AG08396 (cell line): ENCODE results near the gene CIBAR2.

Source experiments
- DNase-seq: peaks from one replicate; pipeline ENCODE4 v3.0.0; 2012; ENCODE audit warnings: low spot score, mixed read lengths

CIBAR2 gene

GRCh38 chr16:85112364-85112763, at the start of gene CIBAR2:
TSS of gene CIBAR2 (minus strand) at chr16:85112472. CDS start at chr16:85112352, 120 bp downstream.
- DNase-seq, result no peak

- DNase-seq, result no peak
Measured at GRCh38 chr16:85159179-85159980, 47.1 kb upstream of the CIBAR2 start.

GRCh38 chr16:85158743-85159178, 46.5 kb upstream of the CIBAR2 start:
- DNase-seq, result no peak

DNA sequence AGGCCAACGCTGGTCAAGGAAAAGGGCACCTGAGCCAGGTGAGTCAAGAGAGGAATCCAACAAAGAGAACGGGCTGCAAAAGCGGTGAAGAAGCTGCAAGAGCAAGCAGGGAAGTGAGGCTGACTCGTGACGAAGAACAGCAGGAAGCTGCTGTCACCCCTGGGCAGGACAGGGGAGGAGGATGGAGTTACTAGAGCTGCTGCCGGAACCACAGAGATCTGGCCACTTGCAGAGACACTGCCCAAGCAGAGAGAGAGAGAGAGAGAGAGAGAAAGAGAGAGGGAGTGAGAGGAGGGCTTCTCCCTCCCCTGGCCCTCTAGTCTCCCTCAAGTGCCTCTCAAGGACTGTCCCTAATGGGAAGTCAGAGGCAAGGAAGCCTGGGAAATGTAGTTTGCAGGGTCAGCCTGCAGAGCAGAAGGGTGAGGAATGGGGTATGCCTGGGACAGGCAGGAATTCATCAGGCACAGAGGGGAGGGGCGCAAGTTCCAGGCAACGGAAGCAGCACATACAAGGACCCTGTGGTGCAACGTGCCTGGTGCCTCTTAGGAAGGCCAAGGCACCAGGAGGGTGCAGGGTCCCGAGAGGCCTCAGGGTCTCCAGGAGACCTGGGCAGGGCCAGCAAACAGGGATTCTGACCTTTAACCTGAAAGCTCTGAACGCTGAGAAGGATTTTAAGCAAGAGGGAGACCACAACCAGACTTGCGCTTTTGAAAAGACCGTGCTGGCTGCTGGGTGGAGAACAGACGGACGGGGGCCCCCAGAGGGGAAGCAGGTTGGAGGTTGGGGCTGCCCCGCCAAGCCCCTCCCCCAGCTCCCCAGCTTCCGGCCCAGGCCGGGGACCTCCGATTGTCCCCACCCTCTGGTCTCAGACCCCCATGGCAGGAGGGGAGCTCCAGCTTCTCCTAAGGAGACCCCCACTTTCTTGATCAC, 45.8 kb upstream of the CIBAR2 start:
- no peak for DNase-seq

GRCh38 chr16:85157372-85157771, 45.1 kb upstream of the CIBAR2 start:
- DNase-seq, result no peak

GRCh38 chr16:85156869-85157268, 44.6 kb upstream of the CIBAR2 start:
- no peak for DNase-seq

GRCh38 chr16:85156440-85156839, 44.2 kb upstream of the CIBAR2 start:
- DNase-seq, result no peak

- DNase-seq, result no peak
Measured at GRCh38 chr16:85153656-85154091, 41.4 kb upstream of the CIBAR2 start.

DNA sequence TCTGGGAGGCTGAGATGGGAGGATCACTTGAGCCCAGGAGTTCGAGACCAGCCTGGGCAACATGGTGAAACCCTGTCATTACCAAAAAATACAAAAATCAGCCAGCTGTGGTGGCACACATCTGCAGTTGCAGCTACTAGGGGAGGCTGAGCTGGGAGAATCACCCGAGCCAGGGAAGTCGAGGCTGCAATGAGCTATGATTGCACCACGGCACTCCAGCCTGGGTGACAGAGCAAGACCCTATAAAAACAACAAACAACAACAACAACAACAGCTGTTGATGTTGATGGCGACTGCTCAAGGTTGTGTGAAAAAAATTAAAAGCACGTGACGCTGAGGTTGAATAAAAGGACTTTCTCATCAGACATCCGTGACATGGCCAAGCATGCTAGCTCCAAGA, 40.8 kb upstream of the CIBAR2 start:
- no peak for DNase-seq

DNA sequence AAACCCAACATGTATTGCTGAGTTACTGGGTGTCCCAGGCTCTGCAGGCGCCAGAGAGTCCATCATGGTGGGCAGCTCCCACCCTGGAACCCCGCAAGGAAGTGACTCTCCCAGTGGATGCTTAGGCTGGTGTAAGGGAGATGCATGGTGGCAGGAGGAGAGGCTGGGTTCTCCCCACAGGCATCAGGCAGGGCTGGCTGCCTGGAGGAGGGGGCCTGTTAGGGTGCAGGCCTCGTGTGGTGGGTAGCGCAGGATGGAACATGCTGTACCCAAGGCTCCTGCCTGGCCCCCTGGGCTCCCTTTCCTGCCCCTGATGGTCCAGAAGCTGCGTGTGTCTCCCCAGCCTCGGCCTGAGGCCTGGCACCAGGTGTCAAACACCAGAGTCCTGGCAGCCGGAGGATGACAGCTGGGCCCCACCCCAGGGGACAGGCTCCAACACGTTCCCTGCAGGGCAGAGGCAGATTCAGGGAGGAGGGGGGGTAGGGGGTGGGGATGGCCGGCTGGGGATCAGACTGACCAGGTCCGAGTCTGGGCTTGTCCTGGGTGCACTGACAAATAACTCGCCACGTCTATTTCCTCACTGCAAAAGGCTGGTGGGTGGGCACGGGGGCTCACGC, 40.2 kb upstream of the CIBAR2 start:
- DNase-seq, result no peak

- DNase-seq, result peak; percentile 87
Measured at GRCh38 chr16:85151603-85152413, 39.5 kb upstream of the CIBAR2 start.

DNA sequence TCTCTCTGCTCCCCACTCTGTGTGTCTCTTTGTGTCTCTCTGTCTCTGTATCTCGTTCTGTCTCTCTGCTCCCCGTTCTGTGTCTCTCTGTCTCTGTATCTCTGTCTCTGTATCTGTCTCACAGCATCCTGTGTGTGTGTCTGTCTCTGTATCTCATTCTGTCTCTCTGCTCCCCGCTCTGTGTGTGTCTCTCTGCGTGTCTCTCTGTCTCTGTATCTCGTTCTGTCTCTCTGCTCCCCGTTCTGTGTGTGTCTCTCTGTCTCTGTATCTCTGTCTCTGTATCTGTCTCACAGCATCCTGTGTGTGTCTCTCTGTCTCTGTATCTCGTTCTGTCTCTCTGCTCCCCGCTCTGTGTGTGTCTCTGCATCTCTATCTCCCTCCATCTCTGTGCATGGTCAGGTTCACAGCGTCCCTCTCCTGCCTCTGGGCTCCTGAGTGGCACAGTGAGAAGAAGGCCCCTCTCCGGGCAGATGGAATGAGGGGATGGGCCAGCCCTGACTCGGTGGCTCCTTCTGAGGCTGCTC, 38.9 kb upstream of the CIBAR2 start:
- no peak for DNase-seq

GRCh38 chr16:85150331-85150940, 38.2 kb upstream of the CIBAR2 start:
- no peak for DNase-seq

DNA sequence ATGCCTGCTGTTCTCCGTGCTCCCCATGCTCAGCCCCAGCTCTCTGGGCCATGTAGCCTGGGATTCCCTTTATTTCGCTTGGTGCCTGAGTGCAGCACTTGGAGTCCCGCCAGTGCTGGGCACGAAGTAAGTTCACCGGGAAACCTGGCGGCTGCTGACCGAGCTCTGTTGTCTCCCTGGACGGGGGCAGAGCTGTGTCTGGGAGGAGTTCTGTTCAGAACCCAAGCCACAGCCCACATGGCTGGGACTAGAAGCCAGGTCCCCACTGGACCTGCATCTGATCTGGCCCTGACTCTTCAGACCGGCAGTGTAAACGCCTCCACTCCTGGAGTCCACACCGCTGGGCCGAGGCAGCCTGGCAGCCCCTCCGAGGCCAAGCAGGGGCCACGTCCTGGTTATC, 37.5 kb upstream of the CIBAR2 start:
- DNase-seq, result no peak

- DNase-seq, result peak; percentile 56
Measured at GRCh38 chr16:85148931-85149330, 36.7 kb upstream of the CIBAR2 start.

GRCh38 chr16:85146922-85147651, 34.8 kb upstream of the CIBAR2 start:
- no peak for DNase-seq

DNA sequence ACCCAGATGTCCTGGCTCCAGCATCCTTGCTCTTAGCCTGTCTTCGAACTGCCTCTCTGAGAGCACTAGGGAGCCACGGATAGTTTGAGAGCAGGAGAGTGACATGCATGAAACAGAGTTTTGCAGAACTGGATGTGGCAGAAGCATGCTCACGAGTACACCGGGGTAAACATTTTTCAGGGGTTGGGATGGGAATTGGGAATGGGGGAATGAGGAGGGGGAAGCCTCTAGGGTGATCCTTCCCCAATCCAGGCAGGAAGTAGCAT, 34.2 kb upstream of the CIBAR2 start:
- no peak for DNase-seq

DNA sequence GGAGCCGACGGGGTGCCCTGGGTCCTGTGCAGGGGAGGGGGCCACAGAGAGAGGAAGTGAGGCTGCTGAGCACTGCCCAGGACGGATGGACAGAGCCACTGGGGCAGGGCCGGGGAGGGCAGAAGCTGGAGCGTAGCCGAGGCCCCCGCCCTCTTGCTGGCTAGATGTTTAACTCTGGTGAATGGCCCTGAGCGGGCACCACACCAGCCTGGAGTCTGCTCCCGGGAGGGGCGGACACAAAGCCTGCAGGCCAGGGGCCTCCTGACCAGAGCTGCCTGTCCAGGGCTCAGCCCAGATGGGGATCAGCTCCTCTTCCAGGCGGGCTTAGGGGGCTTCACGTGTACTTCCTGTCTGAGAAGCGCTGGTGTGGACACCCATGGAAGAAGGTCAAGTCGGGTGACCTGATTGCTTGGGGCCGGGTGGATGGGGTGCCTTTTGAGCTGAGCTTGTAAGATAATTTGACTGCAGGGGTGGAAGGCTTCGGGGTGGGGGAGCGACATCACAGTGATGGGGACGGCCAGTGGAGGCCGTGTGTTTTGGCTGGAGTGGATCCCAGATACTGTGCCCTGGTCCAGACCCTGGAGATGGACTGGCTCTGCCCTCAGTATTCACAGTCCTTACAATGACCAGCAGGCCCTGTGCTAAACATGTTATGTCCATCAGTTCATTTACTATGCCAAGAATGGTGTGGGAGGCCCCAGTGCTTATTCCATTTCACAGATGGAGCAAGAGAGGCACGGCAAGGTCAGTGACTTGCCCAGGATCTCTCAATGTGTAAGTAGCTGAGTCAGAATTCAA, 33.7 kb upstream of the CIBAR2 start:
- no peak for DNase-seq

DNA sequence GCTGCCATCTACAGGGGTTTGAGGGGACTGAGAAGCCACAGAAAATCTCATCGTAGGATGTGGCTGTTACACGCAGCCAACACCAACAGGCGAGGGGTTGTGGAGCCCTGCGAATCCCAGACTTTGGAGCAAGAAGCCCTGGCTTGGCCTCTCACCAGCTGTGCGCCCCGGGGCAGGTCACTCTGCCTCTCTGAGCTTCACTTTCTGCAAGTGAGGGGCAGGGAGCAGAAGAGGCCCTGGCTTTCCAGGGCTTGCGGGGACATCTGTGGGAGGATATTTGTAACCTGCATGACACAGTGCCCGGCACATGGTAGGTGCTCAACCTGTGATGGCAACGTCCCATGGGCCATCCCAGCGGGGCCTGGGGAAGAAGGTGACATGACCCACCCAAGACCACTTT, 32.9 kb upstream of the CIBAR2 start:
- DNase-seq, result no peak
